ENCODE measurements around the gene ATF5.

Gene ATF5

GRCh38 chr19:49895566-49896297 is 33.3 kb upstream of the ATF5 start:
- no peak for FAIRE-seq

GRCh38 chr19:49896863-49897621 is 32.0 kb upstream of the ATF5 start, which contains the start of gene IL4I1:
IL4I1 (minus strand) TSS chr19:49896887; CDS start chr19:49896160, 727 bp downstream.
- FAIRE-seq, result no peak

GRCh38 chr19:49904136-49904535 is 24.9 kb upstream of the ATF5 start:
- no peak for FAIRE-seq

GRCh38 chr19:49906879-49907564 is 22.0 kb upstream of the ATF5 start:
- FAIRE-seq, result no peak

- FAIRE-seq, result no peak
Observed at GRCh38 chr19:49907745-49908446, 21.1 kb upstream of the ATF5 start.

GRCh38 chr19:49908480-49909420 is 20.3 kb upstream of the ATF5 start:
- no peak for FAIRE-seq

- FAIRE-seq, result no peak
Observed at GRCh38 chr19:49910179-49910578, 18.8 kb upstream of the ATF5 start.

GRCh38 chr19:49911381-49912145 is 17.4 kb upstream of the ATF5 start:
- no peak for FAIRE-seq

GRCh38 chr19:49912965-49913685 is 15.9 kb upstream of the ATF5 start:
- FAIRE-seq, result no peak

GRCh38 chr19:49913720-49914119 is 15.3 kb upstream of the ATF5 start:
- no peak for FAIRE-seq

- FAIRE-seq, result no peak
Observed at GRCh38 chr19:49915271-49915670, 13.7 kb upstream of the ATF5 start.

- FAIRE-seq, result no peak
Observed at GRCh38 chr19:49916839-49917733, 11.9 kb upstream of the ATF5 start.

GRCh38 chr19:49918089-49918488 is 10.9 kb upstream of the ATF5 start:
- no peak for FAIRE-seq

GRCh38 chr19:49920624-49921363 is 8.2 kb upstream of the ATF5 start:
- FAIRE-seq, result no peak

GRCh38 chr19:49921871-49922795 is 6.9 kb upstream of the ATF5 start:
- FAIRE-seq, result no peak

- no peak for FAIRE-seq
Observed at GRCh38 chr19:49923055-49924003, 5.7 kb upstream of the ATF5 start.
